ENCODE data around the gene NLGN2. TPM values are rescaled to one million over a fixed set of nuclear protein-coding genes. Genes with fewer than 3 reads are reported as not detected.

The NLGN2 gene
- total RNA-seq, 1 experiment from 2014 or later = 76.7 TPM

- no peaks in the 10 kb centered on the region for H3K9me3 Mint-ChIP-seq
- no peak for ATAC-seq
Measured at GRCh38 chr17:7415784-7416183, 8.1 kb downstream of the NLGN2 start.

More at GRCh38 chr17:7415784-7416183, 8.1 kb downstream of the NLGN2 start:
- Mint-ChIP-seq H3K36me3 (peaks cover 18% of the 10 kb centered on the region; the same call in 1 of the 2 replicates), H3K27me3 (ENCODE audit: low read depth) (no peaks in the 10 kb centered on the region), H3K4me3 (no peak overlapping the region), H3K4me1 (peaks cover 24% of the 10 kb centered on the region), H3K27ac (no peak overlapping the region)
- TF ChIP-seq FOXP4 (CRISPR knock-in tag; IDR thresholded peaks at IDR 0.05) (no peak), PRDM15 (CRISPR knock-in tag; IDR thresholded peaks at IDR 0.05) (no peak), SP1 (CRISPR knock-in tag; conservative IDR thresholded peaks at IDR 0.05) (no peak), ZMAT4 (CRISPR knock-in tag; IDR thresholded peaks at IDR 0.05) (no peak), ZNF671 (CRISPR knock-in tag; IDR thresholded peaks at IDR 0.05) (no peak), FOXK1 (CRISPR knock-in tag; IDR thresholded peaks at IDR 0.05) (no peak), AR (CRISPR knock-in tag; IDR thresholded peaks at IDR 0.05) (no peak), ZNF138 (CRISPR knock-in tag; conservative IDR thresholded peaks at IDR 0.05) (no peak), USF2 (CRISPR knock-in tag; IDR thresholded peaks at IDR 0.05) (no peak)
- ChIA-PET CTCF (no interaction called here), POLR2A (no interaction called here)
- DNase-seq (ENCODE audit: low spot score) = no peak

Measured in WTC11 (cell line).